ENCODE results near the gene RPS4Y1.

RPS4Y1 gene

DNA sequence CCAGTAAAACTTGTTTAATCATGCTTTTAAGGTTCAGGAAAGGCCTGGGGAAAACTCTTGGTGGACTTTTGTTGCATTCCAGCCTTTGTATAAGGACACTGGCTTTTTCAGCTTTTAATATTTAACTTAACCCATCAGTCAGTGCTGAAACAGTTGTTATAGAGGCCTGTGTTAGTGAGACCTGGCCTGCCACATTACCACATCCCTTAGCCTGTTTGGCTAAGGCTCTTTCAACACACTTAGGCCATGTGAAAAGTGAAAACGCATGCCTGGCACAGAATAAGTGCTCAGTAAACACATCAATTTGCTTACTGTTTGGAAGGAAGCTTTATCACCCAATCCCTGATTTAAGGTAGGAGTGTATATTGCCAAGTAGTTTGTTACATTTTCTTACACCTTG, 3.5 kb upstream of the RPS4Y1 start:
- ChIA-PET CTCF (no interaction called here), POLR2A (no interaction called here)
- H3K36me3 ChIP-seq (ENCODE audit: control insufficient read depth in 2 of 2, insufficient read depth in 1 of 2, low read length in 2 of 2): no peaks in the 10 kb centered on the region
- no peak overlapping the region for H3K27ac ChIP-seq (ENCODE audit: extremely low read depth, low read depth, low read length)
- TF ChIP-seq ZNF621 (tag by site-specific recombination; IDR thresholded peaks at IDR 0.05): no peak
- no peak for TF ChIP-seq ZNF830 (tag by site-specific recombination; IDR thresholded peaks at IDR 0.05; ENCODE audit: low read depth)
- no peak for TF ChIP-seq ZNF488 (tag by site-specific recombination; IDR thresholded peaks at IDR 0.05)
- TF ChIP-seq HOXA7 (CRISPR knock-in tag; IDR thresholded peaks at IDR 0.05; ENCODE audit: borderline replicate concordance): no peak
- no peak for TF ChIP-seq KLF7 (tag by site-specific recombination; IDR thresholded peaks at IDR 0.05; ENCODE audit: borderline replicate concordance)
- no peaks in the 10 kb centered on the region for H3K9me3 ChIP-seq (ENCODE audit: control insufficient read depth, insufficient read depth, low read depth, low read length)
- no peaks in the 10 kb centered on the region for H3K4me1 ChIP-seq (ENCODE audit: control insufficient read depth, insufficient read depth, low read length)
- no peak overlapping the region for H3K4me3 ChIP-seq (ENCODE audit: low read depth, low read length)

- CTCF ChIA-PET: no interaction called here
- H3K4me1 ChIP-seq (ENCODE audit: control insufficient read depth, insufficient read depth, low read length): no peaks in the 10 kb centered on the region
- POLR2A ChIA-PET: no interaction called here
- no peak overlapping the region for H3K27ac ChIP-seq (ENCODE audit: extremely low read depth, low read depth, low read length)
- no peaks in the 10 kb centered on the region for H3K36me3 ChIP-seq (ENCODE audit: control insufficient read depth in 2 of 2, insufficient read depth in 1 of 2, low read length in 2 of 2)
- TF ChIP-seq IKZF3 (tag by site-specific recombination; IDR thresholded peaks at IDR 0.05) (no peak), ZNF677 (tag by site-specific recombination; IDR thresholded peaks at IDR 0.05) (no peak), ZNF155 (tag by site-specific recombination; IDR thresholded peaks at IDR 0.05) (no peak), ZNF354C (tag by site-specific recombination; IDR thresholded peaks at IDR 0.05; ENCODE audit: borderline replicate concordance, low read depth) (no peak), ZEB2 (tag by site-specific recombination; IDR thresholded peaks at IDR 0.05) (no peak), ZNF114 (tag by site-specific recombination; IDR thresholded peaks at IDR 0.05) (no peak), ZNF488 (tag by site-specific recombination; IDR thresholded peaks at IDR 0.05) (no peak), ZNF214 (tag by site-specific recombination; IDR thresholded peaks at IDR 0.05; ENCODE audit: borderline replicate concordance) (no peak)
- TF ChIP-seq, protein P1, sequence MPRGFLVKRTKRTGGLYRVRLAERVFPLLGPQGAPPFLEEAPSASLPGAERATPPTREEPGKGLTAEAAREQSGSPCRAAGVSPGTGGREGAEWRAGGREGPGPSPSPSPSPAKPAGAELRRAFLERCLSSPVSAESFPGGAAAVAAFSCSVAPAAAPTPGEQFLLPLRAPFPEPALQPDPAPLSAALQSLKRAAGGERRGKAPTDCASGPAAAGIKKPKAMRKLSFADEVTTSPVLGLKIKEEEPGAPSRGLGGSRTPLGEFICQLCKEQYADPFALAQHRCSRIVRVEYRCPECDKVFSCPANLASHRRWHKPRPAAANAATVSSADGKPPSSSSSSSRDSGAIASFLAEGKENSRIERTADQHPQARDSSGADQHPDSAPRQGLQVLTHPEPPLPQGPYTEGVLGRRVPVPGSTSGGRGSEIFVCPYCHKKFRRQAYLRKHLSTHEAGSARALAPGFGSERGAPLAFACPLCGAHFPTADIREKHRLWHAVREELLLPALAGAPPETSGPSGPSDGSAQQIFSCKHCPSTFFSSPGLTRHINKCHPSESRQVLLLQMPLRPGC (tag by site-specific recombination; IDR thresholded peaks at IDR 0.05): no peak
- TF ChIP-seq, protein P2, sequence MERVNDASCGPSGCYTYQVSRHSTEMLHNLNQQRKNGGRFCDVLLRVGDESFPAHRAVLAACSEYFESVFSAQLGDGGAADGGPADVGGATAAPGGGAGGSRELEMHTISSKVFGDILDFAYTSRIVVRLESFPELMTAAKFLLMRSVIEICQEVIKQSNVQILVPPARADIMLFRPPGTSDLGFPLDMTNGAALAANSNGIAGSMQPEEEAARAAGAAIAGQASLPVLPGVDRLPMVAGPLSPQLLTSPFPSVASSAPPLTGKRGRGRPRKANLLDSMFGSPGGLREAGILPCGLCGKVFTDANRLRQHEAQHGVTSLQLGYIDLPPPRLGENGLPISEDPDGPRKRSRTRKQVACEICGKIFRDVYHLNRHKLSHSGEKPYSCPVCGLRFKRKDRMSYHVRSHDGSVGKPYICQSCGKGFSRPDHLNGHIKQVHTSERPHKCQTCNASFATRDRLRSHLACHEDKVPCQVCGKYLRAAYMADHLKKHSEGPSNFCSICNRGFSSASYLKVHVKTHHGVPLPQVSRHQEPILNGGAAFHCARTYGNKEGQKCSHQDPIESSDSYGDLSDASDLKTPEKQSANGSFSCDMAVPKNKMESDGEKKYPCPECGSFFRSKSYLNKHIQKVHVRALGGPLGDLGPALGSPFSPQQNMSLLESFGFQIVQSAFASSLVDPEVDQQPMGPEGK (tag by site-specific recombination; IDR thresholded peaks at IDR 0.05): no peak
- TF ChIP-seq, protein P3, sequence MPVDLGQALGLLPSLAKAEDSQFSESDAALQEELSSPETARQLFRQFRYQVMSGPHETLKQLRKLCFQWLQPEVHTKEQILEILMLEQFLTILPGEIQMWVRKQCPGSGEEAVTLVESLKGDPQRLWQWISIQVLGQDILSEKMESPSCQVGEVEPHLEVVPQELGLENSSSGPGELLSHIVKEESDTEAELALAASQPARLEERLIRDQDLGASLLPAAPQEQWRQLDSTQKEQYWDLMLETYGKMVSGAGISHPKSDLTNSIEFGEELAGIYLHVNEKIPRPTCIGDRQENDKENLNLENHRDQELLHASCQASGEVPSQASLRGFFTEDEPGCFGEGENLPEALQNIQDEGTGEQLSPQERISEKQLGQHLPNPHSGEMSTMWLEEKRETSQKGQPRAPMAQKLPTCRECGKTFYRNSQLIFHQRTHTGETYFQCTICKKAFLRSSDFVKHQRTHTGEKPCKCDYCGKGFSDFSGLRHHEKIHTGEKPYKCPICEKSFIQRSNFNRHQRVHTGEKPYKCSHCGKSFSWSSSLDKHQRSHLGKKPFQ (tag by site-specific recombination; IDR thresholded peaks at IDR 0.05): no peak
- H3K4me3 ChIP-seq (ENCODE audit: low read depth, low read length): no peak overlapping the region
- no peaks in the 10 kb centered on the region for H3K9me3 ChIP-seq (ENCODE audit: control insufficient read depth, insufficient read depth, low read depth, low read length)
These were observed 5.4 kb downstream of the RPS4Y1 start for GRCh38 chrY:2846791-2847190.

DNA sequence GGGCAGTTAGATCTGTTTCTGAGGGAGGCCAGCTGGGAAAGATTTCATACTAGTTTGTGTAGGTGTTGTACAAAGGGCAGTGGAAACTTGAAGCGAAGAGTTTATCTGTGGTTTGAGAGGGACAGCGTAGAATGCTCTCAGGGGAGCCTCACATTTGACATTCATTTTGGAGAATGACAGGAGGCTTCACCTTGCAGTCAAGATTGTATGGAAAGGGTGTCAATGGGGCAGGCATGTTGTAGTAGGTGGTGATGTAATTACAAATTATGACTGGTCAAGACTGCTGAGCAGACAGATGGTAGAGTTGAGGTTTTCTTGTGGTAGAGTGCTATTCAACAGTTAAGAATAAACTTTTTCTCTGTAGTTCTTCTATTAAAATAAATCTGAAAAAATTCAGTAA, 7.0 kb downstream of the RPS4Y1 start:
- Histone ChIP-seq H3K36me3 (ENCODE audit: control insufficient read depth in 2 of 2, insufficient read depth in 1 of 2, low read length in 2 of 2) (no peaks in the 10 kb centered on the region), H3K4me3 (ENCODE audit: low read depth, low read length) (no peak overlapping the region), H3K27ac (ENCODE audit: extremely low read depth, low read depth, low read length) (no peak overlapping the region), H3K4me1 (ENCODE audit: control insufficient read depth, insufficient read depth, low read length) (no peaks in the 10 kb centered on the region), H3K9me3 (ENCODE audit: control insufficient read depth, insufficient read depth, low read depth, low read length) (no peaks in the 10 kb centered on the region)
- ChIA-PET CTCF (no interaction called here), POLR2A (no interaction called here)
- no peak for TF ChIP-seq ZNF514 (tag by site-specific recombination; IDR thresholded peaks at IDR 0.05)
- TF ChIP-seq ZBTB21 (tag by site-specific recombination; IDR thresholded peaks at IDR 0.05): no peak
- TF ChIP-seq, protein P4, sequence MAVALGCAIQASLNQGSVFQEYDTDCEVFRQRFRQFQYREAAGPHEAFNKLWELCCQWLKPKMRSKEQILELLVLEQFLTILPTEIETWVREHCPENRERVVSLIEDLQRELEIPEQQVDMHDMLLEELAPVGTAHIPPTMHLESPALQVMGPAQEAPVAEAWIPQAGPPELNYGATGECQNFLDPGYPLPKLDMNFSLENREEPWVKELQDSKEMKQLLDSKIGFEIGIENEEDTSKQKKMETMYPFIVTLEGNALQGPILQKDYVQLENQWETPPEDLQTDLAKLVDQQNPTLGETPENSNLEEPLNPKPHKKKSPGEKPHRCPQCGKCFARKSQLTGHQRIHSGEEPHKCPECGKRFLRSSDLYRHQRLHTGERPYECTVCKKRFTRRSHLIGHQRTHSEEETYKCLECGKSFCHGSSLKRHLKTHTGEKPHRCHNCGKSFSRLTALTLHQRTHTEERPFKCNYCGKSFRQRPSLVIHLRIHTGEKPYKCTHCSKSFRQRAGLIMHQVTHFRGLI (tag by site-specific recombination; IDR thresholded peaks at IDR 0.05): no peak
- no peak for TF ChIP-seq ZNF513 (tag by site-specific recombination; IDR thresholded peaks at IDR 0.05)
- TF ChIP-seq ZNF155 (tag by site-specific recombination; IDR thresholded peaks at IDR 0.05): no peak
- no peak for TF ChIP-seq ZNF274 (IDR thresholded peaks at IDR 0.05; ENCODE audit: low read length)
- TF ChIP-seq ZNF274 (tag by site-specific recombination; IDR thresholded peaks at IDR 0.05; ENCODE audit: borderline replicate concordance): no peak
- no peak for TF ChIP-seq IKZF3 (tag by site-specific recombination; IDR thresholded peaks at IDR 0.05)
- TF ChIP-seq ZNF76 (tag by site-specific recombination; IDR thresholded peaks at IDR 0.05; ENCODE audit: borderline replicate concordance, low read depth): no peak
